NCI-H2107 (cell line): ENCODE data around the gene TXNRD2.
"Not testable (repeated sequence)": the region's sequence is repeated elsewhere in the genome, so short reads cannot be mapped to it uniquely, and the experiment has no call there.

ENCODE experiments used
- DNase-seq: peaks from one replicate; lab custom pipeline; 2025; lab: John Stamatoyannopoulos, UW

Gene TXNRD2

DNA sequence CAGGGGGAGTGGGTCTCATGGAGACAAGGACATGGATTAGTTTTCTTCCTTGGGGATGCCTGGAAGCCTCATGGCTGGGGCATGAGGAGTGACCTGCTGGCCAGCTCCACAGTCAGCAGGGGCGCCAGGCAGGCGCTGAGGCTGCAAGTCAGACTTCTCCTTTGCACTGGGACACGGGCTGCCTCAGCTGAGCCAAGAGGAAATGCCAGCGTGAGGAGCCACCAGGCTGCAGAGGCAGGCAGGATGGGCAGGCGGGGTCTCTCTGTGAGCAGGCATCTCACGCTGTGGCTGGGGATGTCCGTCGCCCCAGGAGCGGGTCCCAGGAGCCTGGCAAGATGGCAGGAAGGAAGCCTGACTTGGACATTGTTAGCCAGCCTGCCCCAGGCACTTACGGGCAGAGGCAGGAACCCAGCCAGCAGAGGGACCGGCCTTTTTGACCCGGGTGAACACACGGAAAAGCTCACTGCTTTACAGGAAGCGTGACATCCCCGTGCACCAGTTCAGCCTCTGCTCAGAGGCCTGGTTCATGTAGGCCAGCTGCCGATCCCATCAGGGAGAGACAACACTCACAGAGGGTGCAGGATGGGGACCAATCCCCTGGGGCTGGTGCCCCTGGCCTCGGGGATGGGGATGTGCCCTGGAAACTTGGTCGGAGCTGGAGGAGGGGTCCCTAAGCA lies 97.1 kb downstream of the TXNRD2 start:
- no peak for DNase-seq

DNA sequence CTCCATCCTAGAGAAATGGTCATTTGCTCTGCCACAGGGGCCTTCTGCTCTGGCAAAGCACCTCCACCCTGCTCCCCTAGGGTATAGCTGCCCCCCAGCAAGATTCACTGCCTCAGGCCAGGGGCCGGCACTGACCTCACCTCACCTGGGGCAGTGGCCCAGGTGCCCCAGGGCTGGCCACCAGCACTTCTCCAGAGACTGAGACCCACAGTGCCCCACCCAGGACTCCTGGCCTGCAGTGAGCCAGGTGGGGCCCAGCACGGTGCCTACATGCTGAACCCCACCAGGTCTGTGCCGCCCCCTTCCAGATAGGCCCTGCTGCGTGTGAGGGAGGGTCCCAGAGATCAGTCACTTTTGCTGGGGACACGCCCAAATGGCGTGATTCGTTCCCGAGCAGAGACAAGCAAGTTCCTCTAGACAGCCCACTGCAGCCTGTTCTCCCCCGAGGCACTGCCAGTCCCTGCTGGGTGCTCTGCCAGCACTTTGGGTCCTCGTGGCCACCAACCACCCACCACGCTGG lies 97.7 kb downstream of the TXNRD2 start:
- DNase-seq: no peak

DNA sequence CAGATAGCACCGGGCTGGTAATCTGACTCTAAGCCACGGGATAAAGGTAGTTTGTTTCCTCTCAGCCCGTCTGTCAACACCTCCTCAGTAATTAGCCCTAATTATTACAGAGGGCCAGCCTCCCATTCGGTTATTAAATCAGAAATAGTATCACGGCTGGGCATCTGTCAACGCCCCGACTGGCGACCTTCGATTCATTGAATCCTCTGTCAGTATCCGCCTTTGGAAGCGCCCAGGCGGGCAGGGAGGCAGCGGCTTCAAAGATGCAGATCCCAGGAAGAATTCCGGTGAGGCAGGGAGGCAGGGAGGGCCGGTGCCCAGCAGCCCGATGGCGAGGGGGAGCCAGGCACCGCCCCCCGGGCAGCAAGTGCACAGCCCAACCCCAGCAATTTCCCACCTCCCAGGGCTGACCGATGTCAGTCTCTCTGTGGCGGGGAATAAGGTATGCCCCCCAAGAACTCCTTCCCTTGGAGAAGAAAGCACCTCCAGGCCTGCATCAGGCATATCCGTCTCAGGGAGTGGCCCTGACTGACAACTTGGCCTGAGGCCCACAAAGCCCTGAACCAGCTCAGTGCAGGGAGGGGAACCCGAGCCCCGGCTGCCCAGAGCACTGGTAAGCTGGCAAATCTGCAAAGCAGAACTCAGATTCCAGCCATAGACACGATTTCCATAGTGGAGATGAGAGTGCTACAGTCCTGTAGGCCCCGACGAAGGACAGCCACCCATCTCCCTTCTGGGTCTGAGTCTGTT lies 98.3 kb downstream of the TXNRD2 start:
- DNase-seq: no peak

DNA sequence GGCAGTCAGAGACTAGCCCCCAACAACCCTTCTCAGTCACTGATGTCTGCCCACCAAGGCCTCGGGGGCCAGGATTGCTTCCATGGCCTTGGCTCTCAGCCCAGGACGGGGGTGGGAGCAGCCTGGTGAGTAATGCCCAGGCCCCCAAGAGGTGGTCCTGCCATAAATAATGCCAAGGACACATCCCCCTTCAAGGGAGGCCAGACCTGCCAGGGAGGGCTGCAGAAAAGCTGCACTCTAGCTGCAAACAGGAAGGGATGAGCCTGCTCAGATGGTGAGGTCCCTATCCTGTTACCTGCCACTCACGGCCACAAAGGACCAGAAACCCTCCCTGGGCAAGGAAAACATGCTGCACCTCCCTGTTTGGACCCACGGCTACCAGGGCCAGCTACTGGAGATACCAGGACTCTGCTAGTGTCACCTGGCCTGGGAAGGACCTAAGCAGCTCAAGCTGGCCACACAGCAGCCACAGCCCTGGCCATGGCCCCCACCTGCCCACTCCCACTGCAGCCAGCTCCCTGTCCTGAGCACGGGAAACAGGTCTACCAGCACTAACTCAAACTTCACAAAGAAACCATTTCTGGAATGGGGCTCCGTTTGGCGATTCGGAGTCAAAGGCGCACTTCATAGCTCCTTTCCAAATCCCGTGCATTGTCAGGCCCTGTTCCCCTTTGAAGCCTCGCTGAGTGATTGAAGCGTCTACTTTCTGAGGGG lies 99.1 kb downstream of the TXNRD2 start:
- no peak for DNase-seq

DNA sequence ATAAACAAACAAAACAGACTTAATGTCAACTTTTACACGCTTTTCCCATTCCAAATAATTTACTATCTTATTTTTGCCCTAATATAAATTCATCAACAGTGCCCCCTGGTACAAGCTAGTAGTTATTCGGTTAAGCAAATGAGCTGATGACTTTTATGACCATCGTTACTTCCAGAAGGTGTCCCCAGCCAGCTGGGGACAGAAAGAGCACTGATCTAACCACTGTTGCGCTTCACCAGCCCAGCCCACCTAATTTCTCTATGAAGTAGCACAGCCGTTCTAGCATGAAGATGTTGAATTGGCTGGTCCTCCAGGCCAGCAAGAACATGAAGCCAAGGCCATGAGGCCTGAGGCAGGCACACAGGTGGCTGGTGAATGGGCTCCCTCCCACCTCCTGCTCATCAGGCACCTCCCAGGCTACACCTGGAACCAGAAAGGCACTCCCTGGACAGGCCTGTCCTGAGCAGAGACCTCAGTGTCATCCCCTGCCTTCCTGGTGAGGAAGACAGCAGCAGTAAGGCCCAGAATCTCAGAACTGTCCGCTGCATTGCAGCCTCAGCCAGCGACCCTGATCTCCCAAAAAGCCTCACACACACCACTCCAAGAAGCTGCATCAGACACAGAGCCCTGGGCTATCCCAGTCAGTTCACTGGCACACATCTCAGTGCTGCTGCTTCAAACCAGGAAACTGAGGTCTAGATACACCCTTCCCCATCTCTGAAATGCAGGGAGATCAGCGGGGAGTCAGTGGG lies 99.8 kb downstream of the TXNRD2 start:
- no peak for DNase-seq

DNA sequence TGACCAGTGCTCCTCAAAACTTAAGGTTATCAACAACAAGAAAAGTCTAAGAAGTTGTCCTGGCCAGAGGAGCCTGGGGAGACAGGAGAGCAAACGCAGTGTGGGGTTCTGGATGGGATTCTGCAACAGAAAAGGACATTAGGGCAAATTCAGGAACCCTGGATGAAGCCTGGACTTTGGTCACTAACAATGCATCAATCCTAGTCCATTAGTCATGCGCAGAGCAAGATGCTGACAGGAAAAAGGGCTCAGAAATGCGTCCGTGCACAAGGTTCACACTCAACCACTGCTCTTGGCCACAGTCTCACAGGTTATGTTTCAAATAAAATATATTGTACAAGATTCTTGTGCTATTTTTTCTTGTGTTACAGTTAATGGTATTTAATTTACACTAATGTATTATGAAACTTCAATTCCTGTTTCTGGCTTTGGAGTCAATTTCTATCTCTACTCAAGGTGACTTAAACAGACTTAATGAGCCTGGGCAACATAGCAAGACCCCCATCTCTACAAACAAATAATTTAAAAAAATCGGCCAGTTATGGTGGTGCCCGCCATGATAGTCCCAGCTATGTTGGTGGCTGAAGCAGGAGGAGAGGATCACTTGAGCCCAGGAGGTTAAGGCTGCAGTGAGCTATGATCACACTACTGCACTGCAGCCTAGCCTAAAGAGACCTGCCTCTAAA lies 100.5 kb downstream of the TXNRD2 start:
- DNase-seq: no peak

DNA sequence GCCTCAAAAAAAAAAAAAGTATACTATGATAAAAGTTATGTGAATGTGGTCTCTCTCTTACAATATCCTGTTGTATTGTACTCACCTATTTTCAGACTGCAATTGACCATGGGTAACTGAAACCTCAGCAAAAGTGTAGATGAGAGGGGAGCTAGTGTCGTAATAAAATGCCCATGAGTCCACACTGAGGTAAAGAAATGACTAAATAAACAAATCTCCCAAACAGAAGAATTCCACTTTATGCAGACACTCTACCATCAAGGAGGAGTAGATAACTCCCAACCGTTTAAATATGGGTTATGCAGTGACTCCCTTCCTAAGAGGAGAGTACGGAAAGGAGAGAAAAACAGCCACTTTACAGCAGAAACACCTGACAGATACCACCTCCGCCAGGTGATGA lies 101.6 kb downstream of the TXNRD2 start:
- DNase-seq: no peak

DNA sequence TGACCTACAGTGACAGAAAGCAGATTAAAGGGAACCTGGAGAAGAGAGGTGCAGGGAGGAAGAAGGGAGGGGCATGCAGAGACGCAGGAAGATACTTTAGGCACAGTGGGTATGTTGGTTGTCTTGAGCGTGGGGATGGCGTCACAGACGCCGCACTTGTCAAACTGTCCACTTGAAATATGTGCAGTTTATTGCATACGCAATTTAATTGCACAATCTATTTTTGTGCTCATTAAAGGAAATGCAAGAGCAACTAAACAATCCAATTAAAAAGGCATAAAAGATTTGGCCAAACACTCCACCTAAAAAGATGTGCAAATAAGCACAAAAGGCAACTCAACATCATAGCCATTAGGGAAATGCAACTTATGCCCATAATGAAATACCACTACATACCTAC lies 103.7 kb downstream of the TXNRD2 start:
- DNase-seq: no peak

DNA sequence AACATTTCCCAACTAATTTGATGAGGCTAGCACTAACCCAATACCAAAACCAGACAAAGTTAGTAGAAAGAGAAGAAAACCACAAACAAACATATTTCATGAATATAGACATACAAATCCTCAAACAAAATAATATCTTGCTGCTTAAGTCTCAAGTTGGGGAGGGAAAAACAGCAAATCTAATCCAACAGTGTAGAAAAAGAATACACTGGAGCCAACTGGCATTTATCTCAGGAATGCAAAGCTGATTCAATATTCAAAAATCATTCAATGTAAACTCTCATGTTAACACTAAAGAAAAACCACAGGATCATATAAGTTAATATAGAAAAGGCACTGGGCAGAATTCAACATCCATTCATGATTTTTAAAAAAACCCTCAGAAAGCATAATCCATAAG lies 105.1 kb downstream of the TXNRD2 start:
- DNase-seq: no peak

DNA sequence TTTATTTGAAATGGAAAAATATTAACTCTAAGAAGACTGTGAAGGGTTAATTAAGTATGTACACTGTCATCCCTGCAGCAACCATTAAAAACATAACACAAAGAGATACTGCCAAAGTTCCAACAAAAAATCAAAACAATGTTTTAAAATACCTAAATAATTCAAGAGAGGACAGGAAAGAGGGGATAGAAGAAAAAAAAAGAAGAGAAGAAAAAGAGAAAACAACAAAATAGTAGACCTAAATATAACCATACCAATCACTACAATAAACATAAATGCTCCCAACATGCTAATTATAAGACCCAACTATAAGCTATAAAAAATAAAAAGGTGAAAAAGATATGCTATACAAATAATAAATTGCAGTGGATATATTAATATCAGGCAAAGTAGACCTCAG lies 107.0 kb downstream of the TXNRD2 start:
- DNase-seq: no peak

DNA sequence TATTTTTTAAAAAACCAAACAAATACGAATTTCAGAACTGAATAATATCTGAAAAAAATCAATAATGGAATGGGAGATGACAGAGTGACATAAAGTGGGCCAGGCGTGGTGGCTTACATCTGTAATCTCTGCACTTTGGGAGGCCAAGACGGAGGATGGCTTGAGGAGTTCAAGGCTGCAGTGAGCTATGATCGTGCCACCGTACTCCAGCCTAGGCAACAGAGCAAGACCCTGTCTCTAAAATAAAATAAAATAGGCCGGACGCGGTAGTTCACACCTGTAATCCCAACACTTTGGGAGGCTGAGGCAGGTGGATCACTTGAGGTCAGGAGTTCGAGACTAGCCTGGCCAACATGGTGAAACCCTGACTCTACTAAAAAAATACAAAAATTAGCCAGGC lies 108.3 kb downstream of the TXNRD2 start:
- not testable (repeated sequence) for DNase-seq

DNA sequence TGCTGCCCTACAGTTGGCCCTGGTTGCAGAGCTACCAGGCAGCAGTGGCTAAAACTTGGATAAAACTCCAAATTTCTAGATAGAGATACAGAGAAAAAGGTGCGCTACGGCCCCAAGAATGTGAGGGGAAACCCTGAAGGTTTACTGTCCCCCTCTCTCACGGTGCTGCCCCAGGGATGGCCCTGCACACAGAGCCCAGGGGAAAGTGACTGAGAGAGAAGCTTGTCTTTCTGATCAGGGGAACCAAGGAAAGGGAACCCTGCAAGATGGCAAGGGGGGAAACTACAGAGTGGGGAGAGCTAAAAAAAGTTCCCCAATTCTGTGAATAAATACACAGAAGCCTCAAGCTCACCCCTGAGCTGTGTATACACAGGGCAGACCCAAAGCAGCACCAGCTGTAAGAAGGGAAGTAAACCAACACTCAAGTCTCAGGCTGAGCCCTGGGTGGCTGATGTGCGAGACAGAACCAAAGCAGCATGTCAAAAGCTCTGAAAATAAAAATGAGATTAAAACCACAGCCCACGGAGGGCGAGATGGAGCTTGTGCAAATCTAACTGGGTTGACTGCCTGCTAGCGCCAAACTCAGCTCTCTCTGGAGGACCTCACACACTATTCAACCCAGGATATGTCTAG lies 109.0 kb downstream of the TXNRD2 start:
- DNase-seq: no peak

DNA sequence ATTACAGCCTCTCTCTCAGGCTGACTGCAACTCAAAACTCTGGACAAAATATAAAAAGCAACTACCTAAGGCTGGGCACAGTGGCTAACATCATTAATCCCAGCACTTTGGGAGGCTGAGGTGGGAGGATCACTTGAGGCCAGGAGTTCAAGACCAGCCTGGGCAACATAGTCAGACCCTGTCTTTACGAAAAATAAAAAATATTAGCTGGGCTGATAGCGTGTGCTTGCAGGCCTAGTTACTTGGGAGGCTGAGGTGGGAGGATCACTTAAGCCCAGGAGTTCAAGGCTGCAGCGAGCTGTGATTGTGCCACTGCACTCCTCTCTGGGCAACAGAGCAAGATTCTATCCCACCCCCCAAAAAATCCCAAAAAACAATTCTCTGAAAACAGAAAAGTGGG lies 109.6 kb downstream of the TXNRD2 start:
- DNase-seq: not testable (repeated sequence)

DNA sequence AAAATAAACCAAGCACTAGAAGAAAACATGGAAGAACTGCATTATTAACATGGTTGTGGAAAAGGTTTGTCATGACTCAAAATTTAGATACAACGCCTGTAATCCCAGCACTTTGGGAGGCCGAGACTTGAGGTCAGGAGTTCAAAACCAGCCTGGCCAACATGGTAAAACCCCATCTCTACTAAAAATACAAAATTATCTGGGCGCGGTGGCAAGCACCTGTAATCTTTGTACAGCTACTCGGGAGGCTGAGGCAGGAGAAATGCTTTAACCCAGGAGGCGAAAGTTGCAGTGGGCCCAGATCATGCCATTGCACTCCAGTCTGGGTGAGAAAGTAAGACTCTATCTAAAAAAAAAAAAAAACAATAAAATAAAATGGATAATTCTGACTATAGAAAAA lies 110.6 kb downstream of the TXNRD2 start:
- no peak for DNase-seq

DNA sequence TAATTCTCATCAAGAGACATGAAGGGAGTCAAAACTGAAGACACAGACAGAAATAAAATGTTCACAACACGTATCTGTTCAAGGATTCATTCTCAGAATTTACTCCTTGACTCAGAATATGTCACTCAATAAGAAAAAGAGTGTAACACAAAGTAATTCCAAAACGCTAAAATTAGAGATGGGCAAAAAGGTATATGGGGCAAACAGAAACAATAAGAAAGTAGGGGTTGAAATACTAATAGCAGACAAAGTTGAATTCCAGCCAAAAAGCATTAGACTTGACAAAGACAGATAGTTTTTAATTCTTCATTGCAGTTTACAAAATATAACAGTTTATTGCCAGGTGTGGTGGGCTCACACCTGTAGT lies 113.6 kb downstream of the TXNRD2 start:
- no peak for DNase-seq

DNA sequence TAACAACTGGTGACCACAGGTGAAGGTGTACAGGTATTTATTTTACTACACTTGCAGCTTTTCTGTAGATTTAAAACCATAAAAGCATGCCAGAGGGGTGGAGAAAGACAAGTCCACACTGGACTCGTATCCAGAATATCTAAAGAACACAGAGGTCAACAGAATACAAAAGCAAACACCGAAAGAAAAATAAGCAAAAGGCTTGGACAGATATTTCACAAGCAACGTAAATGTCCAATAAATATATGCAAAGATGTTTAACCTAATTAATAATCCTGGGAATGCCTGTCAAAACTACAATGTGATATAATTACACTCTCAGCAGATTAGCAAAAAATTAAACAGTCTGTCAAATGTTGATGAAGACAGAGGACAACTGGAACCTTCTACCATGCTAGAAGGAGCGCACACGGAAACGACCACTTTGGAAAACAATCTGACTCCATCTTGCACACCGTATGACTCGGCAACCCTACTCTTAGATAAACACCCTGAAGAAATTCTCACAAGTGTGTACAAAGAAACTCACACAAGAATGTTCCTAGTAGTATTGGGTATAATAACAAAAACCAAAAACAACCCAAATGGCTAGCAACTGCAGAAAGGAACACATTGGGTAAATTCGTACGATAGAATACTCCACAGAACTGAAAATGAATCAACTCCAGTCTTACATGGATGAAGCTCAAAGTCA lies 114.1 kb downstream of the TXNRD2 start:
- DNase-seq: no peak

DNA sequence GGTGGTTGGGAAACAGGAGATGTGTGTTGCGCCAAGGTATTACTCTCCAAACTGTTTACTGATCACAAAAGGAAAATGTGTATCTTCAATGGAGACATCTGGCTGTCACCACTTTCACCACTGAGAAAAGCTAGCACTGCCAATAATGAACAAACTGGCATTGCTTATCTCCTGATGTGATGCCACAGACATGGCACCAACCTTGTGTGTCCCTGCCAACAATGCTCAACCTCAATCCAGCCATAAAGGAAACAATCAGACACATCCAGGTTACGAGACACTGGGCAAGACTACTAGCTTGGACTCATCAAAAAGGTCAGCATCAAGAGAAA lies 115.0 kb downstream of the TXNRD2 start:
- no peak for DNase-seq

DNA sequence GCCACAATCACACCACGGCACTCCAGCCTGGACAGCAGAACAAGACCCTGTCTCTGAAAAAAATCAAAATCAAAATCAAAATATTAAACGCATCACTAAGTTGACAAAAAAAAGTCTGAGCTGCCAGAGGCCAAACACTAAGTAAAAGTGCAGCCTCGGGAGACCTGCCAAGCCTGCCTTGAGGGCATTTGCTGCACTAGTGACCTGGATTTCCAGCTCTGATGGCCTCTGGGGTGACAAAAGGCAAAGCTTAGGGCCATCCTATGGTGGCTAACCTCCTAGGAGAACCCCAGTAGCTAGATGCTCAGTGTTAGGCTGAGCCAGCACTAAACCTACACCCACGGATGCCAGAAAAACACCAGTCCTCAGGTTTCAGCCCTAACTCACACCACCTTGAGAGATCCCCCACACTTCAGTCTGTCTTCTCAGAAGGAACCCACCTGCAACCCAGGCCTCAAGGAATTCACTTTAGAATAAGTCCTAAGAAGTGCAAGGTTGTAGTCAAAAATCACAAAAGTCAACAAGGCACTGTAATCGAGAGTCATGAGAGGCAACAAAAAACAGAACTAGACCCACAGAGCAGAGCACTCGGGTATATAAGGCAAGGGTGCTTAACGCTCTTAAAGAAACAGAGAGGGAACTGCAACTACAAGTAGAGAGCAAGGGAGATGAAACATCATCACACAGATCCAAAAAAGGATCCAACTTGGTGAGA lies 115.6 kb downstream of the TXNRD2 start:
- no peak for DNase-seq
